Right renal pelvis (tissue), 4 donors: ENCODE measurements around the gene ECHDC3. TPM values are rescaled to one million over a fixed set of nuclear protein-coding genes. Genes with fewer than 3 reads are reported as not detected.

Experiments used
- DNase-seq, 4 donors: peaks; one replicate each; pipeline ENCODE4 v3.0.0-alpha.2; 2013; ENCODE audit warnings: low read depth in 4 of 4, low spot score in 3 of 4, missing footprints in 1 of 4
- polyA plus RNA-seq, 4 donors: library from polyadenylated mRNA; unstranded; fragments of 120-200 nt; gene quantifications; one replicate each; pipeline ENCODE4 v1.2.1, GENCODE V29; 2013; ENCODE audit not compliant: insufficient read length in 4 of 4

The ECHDC3 gene
- polyA plus RNA-seq, 4 donors, result 9.4 to 18.9 (median 15.9) TPM

DNA sequence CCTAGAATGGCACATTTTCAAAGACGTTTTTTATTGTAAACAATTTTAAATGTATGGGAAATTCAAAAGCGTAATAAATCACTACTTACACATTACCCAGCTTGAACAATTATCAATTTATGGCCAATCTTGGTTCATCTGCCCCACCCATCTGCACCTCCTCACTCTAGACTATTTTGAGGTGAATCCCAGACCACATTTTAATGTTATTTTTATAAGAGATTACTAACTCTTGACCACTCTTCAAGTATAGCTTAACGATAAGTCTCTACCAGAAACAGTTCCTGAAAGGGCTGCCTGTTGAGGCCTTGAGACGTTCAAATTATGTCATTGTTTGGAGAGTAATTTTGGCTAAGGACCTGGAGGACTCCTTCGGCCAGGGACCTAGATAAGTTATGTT lies 33.2 kb downstream of the ECHDC3 start:
- no peak for DNase-seq

DNA sequence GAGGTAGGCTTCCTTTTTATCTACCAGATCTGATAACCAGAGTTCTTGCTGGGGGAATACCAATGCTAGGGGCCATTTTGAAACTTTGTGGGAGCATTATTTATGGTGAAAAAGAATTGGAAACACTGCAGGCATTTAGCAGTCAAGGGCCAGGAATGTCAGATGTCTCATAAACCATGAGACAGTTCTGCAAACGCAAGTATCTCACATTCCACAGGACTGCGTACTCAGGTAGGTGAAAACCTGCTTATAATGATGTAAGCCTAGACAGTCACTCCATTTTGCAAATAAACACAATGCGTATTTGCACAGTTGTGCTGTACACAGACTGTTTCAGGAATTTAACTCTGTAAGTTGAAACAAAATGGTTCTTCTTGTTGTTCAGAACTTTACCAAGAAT lies 33.9 kb downstream of the ECHDC3 start:
- no peak for DNase-seq

DNA sequence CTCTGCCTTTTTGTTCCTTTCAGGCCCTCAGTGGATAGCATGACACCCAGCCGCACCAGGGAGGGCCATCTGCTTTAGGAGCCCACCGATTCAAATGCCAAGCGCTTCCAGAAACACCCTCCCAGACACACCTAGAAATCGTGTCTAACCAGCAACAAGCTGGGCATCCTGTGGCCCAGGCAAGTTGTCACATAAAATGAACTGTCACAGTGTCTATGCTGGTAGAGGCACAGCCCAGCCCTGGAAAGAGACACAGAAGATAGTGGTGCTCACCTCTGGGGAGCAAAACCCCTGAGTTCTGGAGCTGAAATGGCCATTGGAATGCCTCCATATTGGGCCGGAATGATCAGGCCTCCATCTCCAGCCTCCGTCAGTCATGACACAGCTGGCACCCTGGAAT lies 38.9 kb downstream of the ECHDC3 start:
- no peak for DNase-seq

DNA sequence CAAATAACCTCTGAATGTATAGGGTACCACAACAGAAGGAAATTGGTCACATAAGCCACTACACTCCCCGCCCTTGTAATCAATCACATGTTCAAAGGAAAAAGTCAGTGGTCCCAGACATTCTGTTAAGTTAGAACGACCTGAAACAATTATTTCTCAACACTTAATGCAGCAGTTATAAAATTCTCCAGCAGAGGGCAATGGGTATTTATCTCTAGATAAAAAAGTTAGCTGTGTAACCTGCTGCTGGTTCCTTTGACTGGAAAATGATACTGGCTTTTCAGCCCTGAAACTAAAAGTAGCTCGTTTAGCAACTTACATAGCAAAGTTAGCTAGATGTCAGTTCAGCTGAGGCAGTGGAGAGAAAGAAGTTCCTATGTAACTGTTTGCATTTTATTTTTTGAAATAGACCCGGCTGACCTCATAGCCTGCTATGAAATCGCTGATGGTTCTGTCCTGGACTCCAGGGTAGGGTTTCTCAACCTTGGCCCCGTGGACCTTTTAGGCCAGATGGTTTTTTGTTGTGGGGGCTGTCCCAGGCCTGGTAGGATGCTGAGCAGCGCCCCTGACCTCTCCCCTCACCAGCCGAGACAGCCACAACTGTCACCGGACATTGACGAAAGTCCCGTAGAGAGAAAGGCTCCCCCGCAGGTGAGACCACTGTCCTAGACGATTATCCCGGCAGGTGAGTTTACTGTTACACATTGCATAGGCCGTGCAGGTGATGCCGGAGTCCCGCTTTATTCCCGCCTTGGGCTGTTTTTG lies 40.8 kb downstream of the ECHDC3 start:
- DNase-seq, result peak in 2 of 4 donors; percentile 55 to 67

DNA sequence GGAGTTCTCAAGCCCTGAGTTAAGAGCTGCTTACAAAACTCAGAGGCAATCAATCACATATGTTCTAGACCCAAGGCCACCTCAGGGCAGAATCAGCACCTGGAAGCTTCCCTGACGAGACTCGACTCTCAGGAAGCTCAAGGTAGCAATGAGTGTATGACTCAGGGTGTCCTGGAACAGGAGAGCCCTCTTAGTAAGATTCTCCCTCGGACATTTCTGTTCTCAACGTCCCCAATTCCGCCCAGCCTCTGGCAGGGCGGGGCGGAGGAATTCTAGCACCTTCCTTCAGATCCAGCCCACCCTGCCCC lies 41.3 kb downstream of the ECHDC3 start:
- no peak for DNase-seq

DNA sequence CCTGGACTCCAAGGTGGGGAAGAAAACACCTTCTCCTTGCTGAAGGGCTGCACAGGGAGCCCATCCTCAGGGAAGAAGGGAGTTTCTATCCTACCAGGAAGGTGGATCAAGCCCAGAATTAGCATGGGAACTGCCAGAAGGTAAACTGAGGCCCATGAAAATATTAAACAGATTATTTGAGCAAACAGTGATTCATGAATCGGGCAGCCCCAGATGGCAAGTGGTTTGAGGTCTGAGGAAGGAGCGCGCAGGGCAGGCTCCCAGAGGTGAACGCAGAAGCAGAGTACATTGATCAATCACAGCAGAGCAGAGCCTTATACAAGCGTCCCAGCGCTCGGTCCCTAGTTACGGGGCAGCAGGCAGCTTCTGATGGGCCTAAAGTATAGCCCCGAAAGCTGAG lies 45.2 kb downstream of the ECHDC3 start:
- DNase-seq, result no peak

DNA sequence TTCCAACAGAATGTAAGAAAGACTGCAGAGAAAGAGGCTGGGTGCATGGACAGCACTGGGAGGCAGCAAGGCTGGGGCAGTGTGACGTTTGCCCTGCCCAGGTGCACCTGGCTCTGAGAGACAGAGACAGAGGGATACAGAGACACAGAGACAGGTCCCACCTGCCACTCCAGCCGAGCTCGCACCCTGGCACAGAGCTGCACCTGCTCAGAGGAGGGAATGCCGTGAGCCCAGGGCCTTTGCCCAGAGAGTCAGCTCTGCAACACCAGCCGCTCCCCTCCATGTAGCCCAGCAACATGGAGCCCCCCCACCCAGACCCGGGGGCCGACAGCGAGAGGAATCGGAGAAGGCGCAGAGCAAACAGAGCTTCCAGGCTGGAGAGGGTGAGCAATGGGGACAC lies 45.7 kb downstream of the ECHDC3 start:
- no peak for DNase-seq

DNA sequence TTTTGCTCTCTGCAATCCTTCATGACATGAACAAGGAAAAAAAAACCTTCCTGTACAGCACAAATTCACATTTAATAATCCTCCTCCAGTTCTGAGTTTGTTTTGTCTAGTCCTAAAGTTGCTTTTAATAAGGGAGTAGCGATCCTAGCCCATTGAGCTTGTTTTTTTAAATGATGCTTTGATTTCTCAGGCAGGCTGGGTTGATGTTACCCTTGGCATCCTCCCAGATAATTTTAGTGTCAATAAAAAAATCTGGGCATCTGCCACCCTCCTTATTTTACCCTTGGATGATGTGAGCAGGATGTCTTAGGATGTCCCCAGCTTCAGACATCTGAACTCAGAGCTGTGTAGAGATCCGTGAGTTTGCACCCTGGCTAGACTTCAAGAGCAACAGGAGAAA lies 47.1 kb downstream of the ECHDC3 start:
- DNase-seq, result no peak

DNA sequence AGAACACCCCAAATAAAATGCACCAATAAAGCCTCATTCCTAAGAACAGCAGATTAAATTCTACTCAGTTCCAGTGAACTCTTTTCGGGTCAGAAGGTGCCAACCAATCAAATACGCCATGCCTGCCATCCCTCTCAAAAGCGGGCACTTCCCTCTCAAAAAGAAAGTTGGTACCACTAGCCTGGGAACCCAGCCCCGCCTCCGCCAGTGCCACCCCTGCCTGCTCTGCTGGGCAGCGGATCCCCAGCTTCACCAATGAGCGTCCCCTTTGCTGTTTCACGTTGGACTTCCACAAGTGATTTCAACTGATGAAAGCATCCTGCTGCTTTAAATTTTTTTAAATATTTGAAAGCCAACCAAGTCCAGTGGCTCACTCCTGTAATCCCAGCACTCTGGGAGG lies 47.8 kb downstream of the ECHDC3 start:
- DNase-seq, result no peak

DNA sequence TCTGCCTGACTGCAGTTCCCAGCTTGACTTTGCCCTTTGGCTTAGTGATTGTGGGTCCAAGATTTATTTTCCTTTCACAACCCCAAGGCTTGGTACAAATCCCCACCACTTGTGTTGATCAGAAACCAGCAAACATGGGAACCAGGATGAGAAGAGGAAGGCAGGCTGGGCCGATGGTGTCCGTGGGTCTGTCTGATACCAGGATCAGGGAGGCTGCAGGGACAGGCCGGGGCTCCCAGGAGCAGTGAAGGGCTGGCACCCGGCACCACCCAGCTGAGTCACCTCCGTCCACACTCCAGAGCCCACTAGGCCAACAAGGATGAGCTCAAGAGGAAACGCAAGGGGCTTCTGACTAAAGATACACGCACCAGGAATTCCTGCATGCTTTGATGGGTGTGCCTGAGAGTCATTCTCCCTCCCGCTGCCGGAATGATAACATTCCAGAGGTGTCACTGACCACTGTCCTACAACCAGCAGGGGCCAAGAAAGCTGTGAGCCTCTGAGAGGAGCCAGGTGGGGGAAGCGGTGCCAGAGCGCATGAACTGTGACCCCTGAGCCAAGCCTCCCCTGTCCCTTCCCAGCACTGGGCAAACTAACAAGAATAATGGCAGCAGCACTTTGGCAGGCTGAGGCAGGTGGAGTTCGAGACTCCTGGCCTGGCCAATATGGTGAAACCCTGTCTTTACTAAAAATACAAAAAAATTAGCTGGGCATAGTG lies 51.7 kb downstream of the ECHDC3 start:
- no peak for DNase-seq

DNA sequence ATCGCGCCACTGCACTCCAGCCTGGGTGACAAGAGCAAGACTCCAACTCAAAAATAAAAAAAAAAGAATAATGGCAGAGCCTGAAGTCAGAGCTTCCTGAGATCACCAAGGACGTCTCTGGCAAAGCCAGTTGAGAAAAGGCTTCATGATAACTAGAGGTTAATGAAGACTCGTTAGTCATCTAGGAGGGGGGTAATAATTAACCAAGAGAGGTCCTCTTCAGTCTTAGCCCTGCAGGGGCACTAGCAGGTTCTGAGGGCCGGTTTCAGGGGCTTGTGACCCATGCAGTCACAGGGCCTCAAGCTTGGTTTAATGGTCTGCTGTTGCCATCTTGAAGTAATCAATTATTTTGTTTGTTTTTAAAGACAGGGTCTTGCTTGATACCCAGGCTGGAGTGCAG lies 52.4 kb downstream of the ECHDC3 start:
- no peak for DNase-seq

DNA sequence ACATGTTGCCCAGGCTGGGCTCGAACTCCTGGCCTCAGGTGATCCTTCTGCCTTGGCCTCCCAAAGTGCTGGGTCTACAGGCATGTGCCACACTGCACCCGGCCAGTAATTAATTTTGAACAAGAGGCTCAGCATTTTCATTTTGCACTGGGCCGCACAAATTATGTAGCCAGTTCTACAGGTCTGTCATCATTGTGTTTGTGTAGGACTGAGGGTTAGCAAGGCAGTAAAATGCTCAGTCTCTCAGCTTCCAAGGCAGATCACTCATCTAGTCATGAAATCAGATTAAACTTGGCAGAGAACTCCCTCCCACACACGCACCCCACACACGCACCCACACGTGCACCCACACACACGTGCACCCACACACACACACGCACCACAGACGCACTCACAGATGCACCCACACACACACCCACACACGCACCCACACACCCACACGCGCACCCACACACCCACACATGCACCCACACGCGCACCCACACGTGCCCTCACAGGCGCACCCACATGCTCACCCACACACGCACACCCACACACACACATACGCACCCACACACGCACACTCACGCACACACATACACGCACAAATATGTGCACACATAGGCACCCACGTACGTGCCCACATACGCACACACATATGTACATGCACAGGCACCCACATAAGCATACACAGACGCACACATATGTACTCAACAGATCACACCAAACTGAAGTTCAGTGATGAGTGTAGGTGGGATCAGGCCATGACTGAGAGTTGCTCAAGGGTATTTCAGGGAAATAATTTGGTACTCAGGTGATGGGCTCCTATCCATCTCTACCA lies 53.1 kb downstream of the ECHDC3 start:
- DNase-seq, result no peak

DNA sequence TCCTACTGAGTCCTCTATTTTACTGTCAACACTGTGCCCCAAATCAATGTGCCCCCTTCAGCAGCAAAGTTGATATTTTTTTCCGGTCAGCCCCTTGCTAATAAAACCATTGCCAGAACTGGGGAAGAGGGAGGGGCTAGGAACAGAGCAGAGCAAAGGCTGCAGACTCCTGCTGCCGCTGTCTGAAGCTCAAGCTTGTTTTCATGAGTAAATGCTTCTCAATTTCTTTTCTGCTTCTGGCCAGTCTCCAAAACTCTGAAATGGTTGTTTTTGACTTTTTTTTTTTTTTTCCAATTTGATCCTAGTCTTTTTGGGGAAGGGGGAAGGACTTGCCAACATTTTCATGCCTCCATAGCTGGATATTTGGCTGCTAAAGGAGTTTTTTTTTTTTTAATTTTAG lies 54.3 kb downstream of the ECHDC3 start:
- DNase-seq, result no peak

DNA sequence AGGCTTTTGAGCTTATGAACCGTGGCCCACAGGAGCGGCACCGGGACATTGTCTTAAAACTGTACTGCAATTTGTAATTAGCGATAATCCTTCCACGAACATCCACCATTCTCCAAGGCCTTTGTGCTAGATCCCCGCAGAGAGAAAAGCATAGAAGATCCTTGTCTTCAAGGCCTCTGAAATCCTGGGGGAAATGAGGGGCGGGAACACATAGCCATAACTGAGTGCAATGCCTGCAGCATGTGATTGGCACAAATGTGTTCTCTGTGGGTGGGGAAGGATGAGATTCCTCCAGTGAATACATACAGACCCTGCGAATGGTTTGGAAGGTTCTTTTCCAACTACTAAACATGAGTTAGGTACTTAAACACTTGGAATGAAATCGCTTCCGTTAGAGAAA lies 55.1 kb downstream of the ECHDC3 start:
- DNase-seq, result no peak

DNA sequence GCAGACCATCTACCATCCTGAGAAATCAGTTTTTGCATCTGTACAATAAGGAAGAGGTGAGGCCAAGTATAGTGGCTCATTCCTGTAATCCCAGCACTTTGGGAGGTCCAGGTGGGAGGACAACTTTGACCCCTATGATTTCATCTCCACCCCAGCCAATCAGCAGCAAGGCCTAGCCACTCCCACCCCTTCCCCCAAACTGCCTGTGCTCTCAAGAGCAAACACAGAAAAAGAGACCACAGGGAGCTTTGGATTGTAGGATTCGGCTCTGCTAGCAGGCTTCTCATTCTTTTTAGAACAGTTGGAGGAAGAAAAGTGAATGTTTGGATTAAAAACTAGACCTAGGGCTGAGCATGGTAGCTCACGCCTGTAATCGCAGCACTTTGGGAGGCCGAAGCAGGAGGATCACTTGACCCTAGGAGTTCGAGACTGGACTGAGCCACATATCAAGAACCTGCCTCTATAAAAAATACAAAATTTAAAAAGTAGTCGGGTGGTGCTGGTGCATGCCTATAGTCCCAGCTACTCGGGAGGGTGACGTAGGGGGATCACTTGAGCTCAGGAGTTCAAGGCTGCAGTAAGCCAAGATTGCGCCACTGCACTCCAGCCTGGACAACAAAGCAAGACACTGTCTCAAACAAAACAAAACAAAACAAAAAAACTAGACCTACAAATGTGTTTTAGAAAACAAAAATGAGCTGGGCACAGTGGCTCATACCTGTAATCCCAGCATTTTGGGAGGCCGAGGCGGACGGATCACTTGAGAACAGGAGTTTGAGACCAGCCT lies 55.9 kb downstream of the ECHDC3 start:
- DNase-seq, result no peak

DNA sequence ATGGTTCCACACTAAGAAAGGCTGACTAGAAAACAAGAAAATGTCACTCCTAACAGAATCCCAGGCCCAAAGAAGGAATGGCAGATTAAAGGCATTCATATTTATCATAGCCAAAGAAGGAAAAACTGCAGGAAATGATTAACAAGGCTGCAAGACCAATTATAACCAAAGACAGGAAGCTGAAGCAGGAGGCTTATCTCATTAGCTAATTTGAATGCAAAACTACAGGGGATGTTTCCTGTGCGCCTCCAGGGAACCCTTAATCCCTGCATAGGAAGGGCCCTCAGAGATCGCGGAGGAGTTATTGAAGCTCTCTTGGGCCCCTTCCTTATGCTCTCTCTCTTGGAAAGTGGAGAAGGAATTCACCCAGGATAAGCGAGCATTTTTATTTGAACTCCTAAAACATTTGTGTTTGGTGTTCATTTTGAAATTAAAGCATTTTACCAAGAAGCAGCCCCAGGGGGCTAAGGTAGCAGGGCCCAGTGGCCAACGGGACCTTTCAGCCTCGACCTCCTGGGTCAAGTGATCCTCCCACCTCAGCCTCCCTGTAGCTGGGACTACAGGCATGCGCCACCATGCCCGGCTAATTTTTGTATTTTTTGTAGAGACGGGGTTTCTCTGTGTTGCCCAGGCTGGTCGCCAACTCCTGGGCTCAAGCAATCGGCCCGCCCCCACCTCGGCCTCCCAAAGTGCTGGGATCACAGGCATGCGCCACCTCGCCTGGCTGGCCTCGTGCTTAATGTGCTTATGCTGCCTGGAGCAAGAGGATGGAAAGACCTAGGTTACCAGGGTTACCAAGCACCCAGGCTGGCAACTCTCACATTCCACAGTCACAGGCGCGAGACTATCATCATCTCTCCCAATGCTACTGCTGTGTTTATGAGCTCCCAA lies 56.9 kb downstream of the ECHDC3 start:
- no peak for DNase-seq

DNA sequence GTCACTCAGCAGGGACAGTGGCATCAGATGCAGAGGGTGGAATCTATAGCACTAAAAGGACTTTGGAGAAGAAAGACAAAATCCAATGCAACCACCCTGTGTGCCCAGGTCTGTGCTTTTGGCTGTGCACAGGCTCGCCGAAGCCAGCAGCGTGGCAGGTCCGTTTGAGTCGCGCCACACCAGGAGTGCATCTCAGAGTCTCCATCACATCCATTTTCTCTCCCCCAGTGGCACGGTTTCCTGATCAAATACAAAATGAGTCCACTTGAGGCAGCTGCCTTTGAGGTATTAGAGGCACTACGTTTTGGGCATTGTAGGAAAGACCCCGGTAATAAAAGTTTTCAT lies 57.5 kb downstream of the ECHDC3 start:
- DNase-seq, result no peak

DNA sequence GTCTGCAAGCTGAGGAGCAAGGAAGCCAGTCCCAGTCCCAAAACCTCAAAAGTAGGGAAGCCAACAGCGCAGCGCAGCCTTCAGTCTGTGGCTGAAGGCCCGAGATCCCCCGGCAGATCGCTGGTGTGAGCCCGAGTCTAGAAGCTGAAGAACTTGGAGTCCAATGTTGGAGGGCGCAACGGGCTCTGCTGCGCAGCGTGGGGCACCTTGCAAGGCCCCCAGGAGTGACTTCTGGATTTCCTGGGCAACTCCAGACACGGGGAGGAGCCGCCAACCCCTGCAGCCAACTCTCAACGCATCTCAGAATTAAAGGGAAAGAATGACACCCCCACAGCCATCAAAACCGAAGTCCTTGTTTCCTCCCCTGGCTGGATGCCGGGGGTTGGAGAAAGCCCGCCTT lies 62.2 kb downstream of the ECHDC3 start:
- DNase-seq, result no peak

DNA sequence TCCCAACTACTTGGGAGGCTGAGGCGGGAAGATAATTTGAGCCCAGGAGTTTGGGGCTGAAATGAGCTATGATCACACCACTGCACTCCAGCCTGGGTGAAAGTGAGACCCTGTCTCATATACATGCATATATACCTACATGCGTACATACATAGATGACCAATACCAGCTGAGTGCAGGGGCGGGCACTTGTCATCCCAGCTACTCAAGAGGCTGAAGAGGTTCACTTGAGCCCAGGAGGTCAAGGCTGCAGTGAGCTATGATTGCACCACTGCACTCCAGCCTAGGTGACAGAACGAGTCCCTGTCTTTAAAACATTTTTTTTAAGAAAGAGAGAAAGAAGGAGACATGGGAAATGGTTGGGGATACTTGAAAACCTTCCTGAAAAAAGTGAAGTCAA lies 63.6 kb downstream of the ECHDC3 start:
- no peak for DNase-seq

DNA sequence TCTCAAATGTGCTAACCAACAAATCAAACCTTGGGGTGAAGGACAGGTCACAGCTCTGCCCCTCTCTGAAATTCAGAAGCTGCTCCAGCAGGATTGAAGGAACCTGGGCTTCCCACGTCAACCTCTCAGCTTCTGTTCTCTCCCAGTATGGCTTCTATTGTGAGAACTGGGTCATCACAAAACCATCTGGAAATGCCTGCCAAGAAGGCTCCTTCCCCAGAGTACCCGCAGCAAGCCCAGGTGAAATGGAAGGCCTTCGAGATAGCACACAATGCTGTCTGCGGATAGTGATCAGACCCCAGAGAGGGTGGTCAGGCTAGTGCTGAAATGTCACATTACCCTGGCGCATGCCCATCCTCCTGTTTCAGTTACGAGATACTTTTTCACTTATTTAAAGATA lies 64.5 kb downstream of the ECHDC3 start:
- no peak for DNase-seq
